RCC 7860 (cell line): Measurements from ENCODE around the gene RTP5.
"Not testable (repeated sequence)": the region's sequence is repeated elsewhere in the genome, so short reads cannot be mapped to it uniquely, and the experiment has no call there.

Source experiments
- DNase-seq: peaks from one replicate; pipeline ENCODE4 v3.0.0-alpha.2; 2015; ENCODE audit warnings: low spot score
- FAIRE-seq: peaks from 2 replicates; lab custom pipeline; 2012; peaks lifted over from hg19 to GRCh38; lab: Jason Lieb, UNC

The RTP5 gene

GRCh38 chr2:241913703-241914102, 44.2 kb downstream of the RTP5 start:
- DNase-seq (no peak), FAIRE-seq (no peak)

DNA sequence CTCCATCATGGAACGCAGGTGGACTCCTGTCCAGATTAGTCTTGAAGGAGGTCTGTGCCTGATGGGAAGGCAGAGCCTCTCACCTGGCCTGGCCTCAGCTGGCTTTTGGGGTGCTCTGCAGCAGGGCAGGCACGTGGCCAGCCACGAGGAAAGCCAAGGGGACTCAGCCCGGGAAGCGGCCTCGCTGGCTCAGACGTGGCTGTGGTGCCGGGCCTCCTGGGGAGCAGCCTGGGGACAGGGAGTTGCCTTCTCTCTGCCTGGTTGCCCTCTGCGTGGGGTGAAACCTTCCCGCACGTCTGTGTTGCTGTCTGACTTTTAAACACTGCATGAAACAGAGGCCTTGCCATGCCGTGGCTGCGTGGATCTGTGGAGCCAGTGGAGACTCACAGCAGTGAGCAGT, 45.0 kb downstream of the RTP5 start:
- no peak for FAIRE-seq
- DNase-seq = no peak

GRCh38 chr2:241921631-241922030, 52.1 kb downstream of the RTP5 start:
- FAIRE-seq, DNase-seq: not testable (repeated sequence)

DNA sequence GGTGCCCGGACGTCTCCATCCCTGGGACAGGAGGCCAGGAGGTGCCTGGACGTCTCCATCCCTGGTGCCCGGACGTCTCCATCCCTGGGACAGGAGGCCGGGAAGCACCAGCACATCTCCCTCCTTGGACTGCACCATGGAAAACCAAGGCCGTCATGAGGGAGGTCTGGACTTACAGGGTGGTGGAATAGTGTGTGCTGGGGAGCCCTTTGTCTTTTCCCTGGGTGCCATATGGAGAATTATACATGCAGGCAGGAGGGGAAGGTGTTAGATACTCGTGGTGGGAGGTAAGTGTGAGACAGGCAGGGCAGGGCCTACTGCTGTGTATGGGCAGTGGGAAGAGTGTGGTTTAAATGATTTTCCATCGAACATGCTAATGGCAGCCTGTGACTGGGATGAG, 52.9 kb downstream of the RTP5 start:
- FAIRE-seq (no peak), DNase-seq (no peak)

- not testable (repeated sequence) for FAIRE-seq, DNase-seq
Observed at GRCh38 chr2:241922816-241923601, 53.5 kb downstream of the RTP5 start.
